Mucosa of descending colon (tissue), 3 donors: Measurements from ENCODE around the gene TBC1D21. TPM values are rescaled to one million over a fixed set of nuclear protein-coding genes. Genes with fewer than 3 reads are reported as not detected.

ENCODE experiments used
- ATAC-seq: fragments of 200-7000 bp; cut with Tn5 transposase; one replicate; pipeline ENCODE4 v1.9.1; 2020; ENCODE audit warnings: mild to moderate bottlenecking, moderate library complexity
- DNase-seq, 3 donors: peaks; one replicate each; pipeline ENCODE4 v3.0.0-alpha.2; 2020
- H3K36me3 ChIP-seq: fragments of 200-600 bp; one replicate; pipeline ENCODE4 v1.8.0; 2021; ENCODE audit warnings: low read depth, mild to moderate bottlenecking
- H3K4me1 ChIP-seq: fragments of 200-600 bp; one replicate; pipeline ENCODE4 v1.8.0; 2021; ENCODE audit warnings: low read depth, mild to moderate bottlenecking
- H3K4me3 ChIP-seq: fragments of 200-600 bp; one replicate; pipeline ENCODE4 v1.8.0; 2021; ENCODE audit warnings: mild to moderate bottlenecking
- H3K9me3 ChIP-seq: fragments of 200-600 bp; one replicate; pipeline ENCODE4 v1.8.0; 2021; ENCODE audit warnings: mild to moderate bottlenecking
- intact Hi-C, 2 donors: fragments of 100-400 bp; cut with DNase I in 1 of 2; cut with micrococcal nuclease in 1 of 2; formaldehyde crosslinking; loops; one replicate each; pipeline versions ENCODE4 v1.11.0 to v1.11.1; 2022; cut with DNase I, micrococcal nuclease
- total RNA-seq, 3 donors: library from RNA; stranded (reverse); fragmentation: NEBNext Ultra II Directional in 2 of 3; extraction: Animal tissue kit (Norgen Biotek cat#: 25700) in 2 of 3; gene quantifications; one replicate each; pipeline versions ENCODE4 v1.2.1 to v1.2.4, GENCODE V29; 2021 to 2023
- TF ChIP-seq, protein P1 (sequence below): fragments of 200-600 bp; IDR thresholded peaks from one replicate; pipeline ENCODE4 v1.8.0; 2022; ENCODE audit warnings: antibody characterized with exemption, mild to moderate bottlenecking
- donor health status: DM: no; HTN: no; CAD: no; lungs with moderate emphysema.
- donor health status: DM: no; HTN: no; CAD: no.
- donor health status: DM: no; HTN: yes; CAD: no.

Gene TBC1D21
- total RNA-seq, 3 donors from 2014 or later, result not detected

DNA sequence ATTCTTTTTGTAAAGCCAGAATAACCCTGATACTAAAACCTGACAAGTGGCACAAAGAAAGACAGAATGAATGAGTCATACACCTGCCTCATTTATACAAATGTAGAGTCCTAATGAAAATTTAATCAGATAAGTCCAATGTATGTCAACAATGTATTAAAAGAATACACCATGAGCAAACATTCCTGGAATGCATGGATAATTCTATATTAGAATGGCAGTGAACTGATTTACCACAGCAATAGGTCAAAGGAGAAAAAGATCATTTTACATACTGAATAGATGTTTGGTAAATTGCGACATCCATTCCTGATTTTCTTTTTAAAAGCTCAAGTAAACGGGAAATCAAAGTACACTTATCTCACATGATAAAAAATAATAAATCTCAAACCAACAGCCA lies 41.7 kb downstream of the TBC1D21 start:
- intact Hi-C loops, result no loop called here
- no peak for DNase-seq

DNA sequence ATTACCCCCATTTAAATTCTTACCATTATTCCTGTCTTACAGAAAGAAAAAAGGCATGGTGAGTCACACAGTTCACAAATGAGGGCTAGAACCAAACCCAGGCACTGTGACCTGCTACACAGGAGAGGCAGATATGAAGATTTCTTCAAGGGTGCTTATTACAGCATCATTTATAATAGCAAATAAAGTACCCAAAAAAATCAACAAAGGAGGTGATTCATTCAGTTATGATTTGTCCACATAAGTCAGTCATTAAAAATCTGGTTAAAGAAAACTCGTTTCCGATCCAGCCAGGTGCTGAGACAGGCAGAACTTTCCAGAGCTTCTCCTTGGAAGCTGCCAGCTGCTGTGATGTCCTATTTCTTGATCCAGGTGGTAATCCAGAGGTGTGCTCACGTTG lies 45.4 kb downstream of the TBC1D21 start:
- ATAC-seq (no peak), DNase-seq (no peak)
- no peaks in the 10 kb centered on the region for H3K36me3 ChIP-seq
- H3K4me3 ChIP-seq, result no peak overlapping the region
- intact Hi-C loops, result no loop called here
- H3K9me3 ChIP-seq, result no peaks in the 10 kb centered on the region
- no peaks in the 10 kb centered on the region for H3K4me1 ChIP-seq
- TF ChIP-seq, protein P1, sequence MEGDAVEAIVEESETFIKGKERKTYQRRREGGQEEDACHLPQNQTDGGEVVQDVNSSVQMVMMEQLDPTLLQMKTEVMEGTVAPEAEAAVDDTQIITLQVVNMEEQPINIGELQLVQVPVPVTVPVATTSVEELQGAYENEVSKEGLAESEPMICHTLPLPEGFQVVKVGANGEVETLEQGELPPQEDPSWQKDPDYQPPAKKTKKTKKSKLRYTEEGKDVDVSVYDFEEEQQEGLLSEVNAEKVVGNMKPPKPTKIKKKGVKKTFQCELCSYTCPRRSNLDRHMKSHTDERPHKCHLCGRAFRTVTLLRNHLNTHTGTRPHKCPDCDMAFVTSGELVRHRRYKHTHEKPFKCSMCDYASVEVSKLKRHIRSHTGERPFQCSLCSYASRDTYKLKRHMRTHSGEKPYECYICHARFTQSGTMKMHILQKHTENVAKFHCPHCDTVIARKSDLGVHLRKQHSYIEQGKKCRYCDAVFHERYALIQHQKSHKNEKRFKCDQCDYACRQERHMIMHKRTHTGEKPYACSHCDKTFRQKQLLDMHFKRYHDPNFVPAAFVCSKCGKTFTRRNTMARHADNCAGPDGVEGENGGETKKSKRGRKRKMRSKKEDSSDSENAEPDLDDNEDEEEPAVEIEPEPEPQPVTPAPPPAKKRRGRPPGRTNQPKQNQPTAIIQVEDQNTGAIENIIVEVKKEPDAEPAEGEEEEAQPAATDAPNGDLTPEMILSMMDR, result no peak

More for the DNA sequence above, 41.7 kb downstream of the TBC1D21 start:
- no peaks in the 10 kb centered on the region for H3K4me1 ChIP-seq
- no peaks in the 10 kb centered on the region for H3K9me3 ChIP-seq
- no peak overlapping the region for H3K4me3 ChIP-seq
- TF ChIP-seq, protein P1, result no peak
- ATAC-seq, result no peak
- no peaks in the 10 kb centered on the region for H3K36me3 ChIP-seq

DNA sequence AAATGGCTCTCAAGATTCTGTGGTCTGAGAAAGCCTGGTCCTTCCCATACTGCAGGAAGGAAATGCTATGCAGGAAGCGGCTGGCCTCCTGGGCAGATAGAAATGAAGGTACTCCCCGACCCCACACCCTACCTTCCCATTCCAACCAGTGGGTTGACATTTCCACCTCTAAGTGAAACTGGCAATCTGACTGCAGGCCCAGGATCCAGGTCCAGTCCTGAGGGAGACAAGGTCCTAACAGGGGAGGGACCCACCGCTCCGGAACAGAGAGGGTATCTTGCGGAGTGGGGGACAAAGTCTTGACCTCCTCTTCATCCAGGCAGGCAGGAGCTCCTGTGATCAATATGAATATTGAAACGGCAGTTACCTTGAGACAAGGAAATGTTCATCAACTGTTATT lies 46.3 kb downstream of the TBC1D21 start:
- Histone ChIP-seq H3K4me1 (no peaks in the 10 kb centered on the region), H3K36me3 (no peaks in the 10 kb centered on the region), H3K9me3 (no peaks in the 10 kb centered on the region), H3K4me3 (no peak overlapping the region)
- ATAC-seq, result no peak
- intact Hi-C loops, result no loop called here
- DNase-seq, result no peak
- TF ChIP-seq, protein P1, result no peak

DNA sequence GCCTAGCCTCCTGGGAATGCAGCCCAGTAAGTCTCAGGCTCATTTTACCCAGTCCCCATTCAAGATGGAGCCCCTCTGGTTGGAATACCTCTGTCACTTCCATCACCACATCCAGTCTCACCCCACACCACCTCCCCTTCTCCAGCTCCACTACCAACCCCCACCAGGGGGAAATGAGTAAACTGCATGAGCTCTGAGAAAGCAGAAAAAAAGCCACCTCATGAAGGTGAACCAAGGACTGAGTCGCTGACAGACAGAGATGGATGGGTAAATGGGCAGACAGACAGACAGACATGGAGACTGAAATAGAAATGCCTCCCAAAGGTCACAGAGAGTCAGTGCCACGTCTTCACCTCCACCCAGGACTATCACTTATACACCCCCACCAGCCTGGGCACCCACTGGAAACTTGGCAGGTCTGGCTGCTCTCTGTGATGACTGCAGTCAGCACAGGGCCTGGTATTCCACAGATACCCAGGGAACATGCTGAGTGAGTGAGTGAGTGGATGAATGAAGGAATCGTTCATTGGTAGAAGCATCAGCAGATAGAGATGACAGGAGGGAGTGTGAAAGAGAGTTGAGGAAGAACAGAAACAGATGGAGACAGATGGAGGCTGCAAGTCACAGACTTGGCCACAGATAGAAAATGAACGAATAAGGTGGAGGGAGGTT lies 48.0 kb downstream of the TBC1D21 start:
- TF ChIP-seq, protein P1, result no peak
- no peaks in the 10 kb centered on the region for H3K36me3 ChIP-seq
- H3K4me3 ChIP-seq, result no peak overlapping the region
- ATAC-seq, result no peak
- DNase-seq, result peak in 1 of 3 donors; percentile 5
- H3K9me3 ChIP-seq, result no peaks in the 10 kb centered on the region
- H3K4me1 ChIP-seq, result peaks cover 8% of the 10 kb centered on the region
- intact Hi-C loops, result no loop called here

DNA sequence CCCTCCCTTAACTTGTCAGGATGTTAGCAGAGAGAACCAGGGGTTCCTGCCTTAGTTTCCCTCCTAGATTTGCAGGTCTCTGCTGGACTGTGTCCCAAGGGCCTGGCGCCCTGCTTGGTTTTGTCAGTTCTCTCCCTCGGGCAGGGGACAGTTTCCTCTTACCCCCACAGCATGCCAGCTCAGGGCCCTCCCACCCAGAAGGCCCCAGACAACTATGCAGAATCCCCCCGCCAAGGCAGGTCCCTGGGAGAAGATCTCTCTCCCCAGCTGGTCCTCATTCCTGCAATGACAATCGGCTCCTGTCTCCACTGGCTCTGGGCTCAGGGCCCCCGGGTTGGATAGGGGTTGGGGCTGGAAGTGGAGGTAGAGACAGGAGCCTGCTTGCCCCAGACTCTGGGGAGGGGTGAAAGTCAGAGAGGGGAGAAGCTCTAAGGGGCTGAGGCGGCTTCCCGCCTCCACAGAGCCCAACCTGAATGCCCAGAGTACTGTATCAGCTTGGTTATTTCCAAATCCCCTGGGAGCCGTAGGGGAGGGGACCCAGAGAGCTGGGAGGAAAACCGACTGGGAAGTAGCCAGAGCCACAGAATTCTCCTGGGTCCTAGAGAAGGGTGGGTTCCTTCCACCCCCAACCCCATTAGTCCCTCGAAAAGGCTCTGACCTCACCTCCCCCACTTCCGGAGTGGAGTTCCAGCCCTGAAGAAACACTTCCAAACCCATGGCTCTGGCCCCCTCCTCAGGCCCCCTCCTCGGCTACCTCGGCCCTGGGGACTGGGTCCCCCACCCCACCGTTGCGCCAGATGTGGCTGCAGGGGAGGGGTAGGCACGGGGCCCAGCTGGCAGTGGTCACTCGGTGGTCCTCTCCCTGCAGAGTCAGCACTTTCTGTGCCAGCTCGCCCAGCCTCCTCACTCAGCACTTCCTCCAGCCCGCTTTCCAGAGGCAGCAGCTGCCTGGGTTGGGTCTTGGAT lies 49.1 kb downstream of the TBC1D21 start:
- H3K9me3 ChIP-seq, result no peaks in the 10 kb centered on the region
- no peak overlapping the region for H3K4me3 ChIP-seq
- DNase-seq (peak in 1 of 3 donors; percentile 63), ATAC-seq (no peak)
- H3K4me1 ChIP-seq, result peaks cover 12% of the 10 kb centered on the region
- TF ChIP-seq, protein P1, result no peak
- H3K36me3 ChIP-seq, result no peaks in the 10 kb centered on the region
- intact Hi-C loops, result no loop called here
